Stomach (tissue), 9 donors: ENCODE measurements around the gene ADISSP. TPM values are rescaled to one million over a fixed set of nuclear protein-coding genes. Genes with fewer than 3 reads are reported as not detected.
A peak's percentile ranks its signal among the peaks of the same experiment; 100 is the strongest.

Source experiments
- DNase-seq, 2 donors: peaks; one replicate each; pipeline versions ENCODE4 v3.0.0 to v3.0.0-alpha.2; 2013 to 2019
- H3K27ac ChIP-seq, 5 donors: fragments of 200-600 bp in 4 of 5; sonication (generic) in 4 of 5; one replicate each; pipeline ENCODE4 v1.5.1; 2013 to 2019; ENCODE audit warnings: mild to moderate bottlenecking in 1 of 5, moderate library complexity in 1 of 5
- H3K27me3 ChIP-seq, 3 donors: fragments of 200-600 bp; sonication (generic); one replicate each; pipeline ENCODE4 v1.5.1; 2017 to 2019; ENCODE audit warnings: mixed run types in 1 of 3
- H3K36me3 ChIP-seq, 4 donors: fragments of 200-600 bp; sonication (generic); 1 replicate in 3 of 4; 2 replicates in 1 of 4; pipeline ENCODE4 v1.5.1; 2016 to 2019
- H3K4me1 ChIP-seq, 4 donors: fragments of 200-600 bp; sonication (generic); one replicate each; pipeline ENCODE4 v1.5.1; 2016 to 2019
- H3K4me3 ChIP-seq, 4 donors: fragments of 200-600 bp; sonication (generic) in 3 of 4; one replicate each; pipeline ENCODE4 v1.5.1; 2016 to 2019; ENCODE audit warnings: mild to moderate bottlenecking in 1 of 4
- H3K9me3 ChIP-seq, 4 donors: fragments of 200-600 bp; sonication (generic); one replicate each; pipeline ENCODE4 v1.5.1; 2016 to 2019
- EP300 ChIP-seq: sonication (generic); formaldehyde crosslinking; IDR thresholded peaks from one replicate; pipeline ENCODE4 v1.6.1; 2017; ENCODE audit warnings: antibody characterized with exemption
- POLR2A ChIP-seq, 4 donors: fragments of 450-650 bp; IDR thresholded peaks; one replicate each; pipeline ENCODE4 v1.6.1; 2016; ENCODE audit warnings: antibody characterized with exemption in 4 of 4, control low read depth in 2 of 4, mild to moderate bottlenecking in 1 of 4, moderate library complexity in 1 of 4
- POLR2AphosphoS5 ChIP-seq, 3 donors: sonication (generic); formaldehyde crosslinking; IDR thresholded peaks; one replicate each; pipeline ENCODE4 v1.6.1; 2016; ENCODE audit warnings: antibody characterized with exemption in 3 of 3
- WGBS, 5 donors: extraction: QIAGEN DNeasy Blood & Tissue Kit in 3 of 5; methylation state at CpG; one replicate each; pipeline versions ENCODE4 v1.1.5 to v1.1.7; 2013 to 2018; 5-methylcytosine and 5-hydroxymethylcytosine counted together
- intact Hi-C: fragments of 100-400 bp; cut with DNase I; formaldehyde crosslinking; loops from one replicate; pipeline ENCODE4 v1.15.1; 2023; ENCODE audit warnings: low total_unique reads
- polyA plus RNA-seq, 3 donors: library from polyadenylated mRNA; stranded (reverse); fragments of 200-250 nt; gene quantifications; one replicate each; pipeline ENCODE4 v1.2.3, GENCODE V29; 2013
- total RNA-seq, 5 donors: library from RNA; depleted of rRNA; stranded (reverse); fragments of >200 nt; gene quantifications; one replicate each; pipeline versions ENCODE4 v1.1.0 to v1.2.3, GENCODE V29; 2014 to 2016
- TF ChIP-seq, protein P1 (sequence below), 7 experiments: fragments of 450-650 bp in 4 of 7; fragments of 200-600 bp in 3 of 7; sonication (generic) in 3 of 7; IDR thresholded peaks; one replicate each; pipeline ENCODE4 v1.5.1; 2016 to 2019; ENCODE audit warnings: antibody characterized with exemption in 7 of 7, control low read depth in 2 of 7, mild to moderate bottlenecking in 1 of 7
- donor health status: healthy with polysubstance abuse.
- donor health status: Bipolar disorder and iron deficiency.
- donor health status: healthy.

ADISSP gene
- total and polyA plus RNA-seq, 8 donors, result 5.9 to 136 (median 27.4) TPM

DNA sequence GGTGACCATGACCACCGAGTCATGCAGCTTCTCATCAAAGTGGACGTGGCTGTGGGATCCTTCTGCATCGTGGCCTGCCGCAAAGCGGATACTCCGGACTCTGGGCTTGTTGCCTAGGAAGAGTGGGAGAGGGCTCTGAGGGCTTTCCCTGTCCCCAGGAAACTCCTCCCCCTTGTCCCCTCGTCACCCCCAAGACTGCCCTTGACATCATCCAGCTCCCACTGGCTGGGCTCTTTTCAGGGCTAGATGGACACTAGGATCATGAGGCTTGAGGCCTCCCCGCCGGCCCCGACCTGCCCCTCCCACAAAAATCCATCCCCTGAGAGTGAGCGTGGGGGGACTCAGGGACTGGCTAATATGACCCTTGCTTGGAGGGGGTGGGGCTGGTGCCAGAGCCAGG is 9.0 kb downstream of the ADISSP start:
- Histone ChIP-seq H3K9me3 (no peaks in the 10 kb centered on the region), H3K36me3 (peaks cover 16 to 60% (median 35%) of the 10 kb centered on the region in 4 donors), H3K27ac (peak overlapping the region in 4 of 5 donors; percentile 4 to 94 (median 32)), H3K4me3 (no peak overlapping the region), H3K27me3 (no peaks in the 10 kb centered on the region), H3K4me1 (peaks cover 0 to 41% (median 7%) of the 10 kb centered on the region in 4 donors)
- WGBS, 5 donors, result 68 to 96% (median 85%) methylated on average over 10 to 11 of the region's 11 CpGs
- intact Hi-C loops, result loop anchor here (10.0 kb wide), 1 partner anchor 96 kb away; no protein-coding TSS in a partner anchor
- peak in 1 of 2 donors; percentile 33 for DNase-seq
- TF ChIP-seq EP300, result no peak
- TF ChIP-seq POLR2AphosphoS5 (IDR thresholded peaks at IDR 0.05), result no peak
- TF ChIP-seq POLR2A (IDR thresholded peaks at IDR 0.05), result no peak
- TF ChIP-seq, protein P1, sequence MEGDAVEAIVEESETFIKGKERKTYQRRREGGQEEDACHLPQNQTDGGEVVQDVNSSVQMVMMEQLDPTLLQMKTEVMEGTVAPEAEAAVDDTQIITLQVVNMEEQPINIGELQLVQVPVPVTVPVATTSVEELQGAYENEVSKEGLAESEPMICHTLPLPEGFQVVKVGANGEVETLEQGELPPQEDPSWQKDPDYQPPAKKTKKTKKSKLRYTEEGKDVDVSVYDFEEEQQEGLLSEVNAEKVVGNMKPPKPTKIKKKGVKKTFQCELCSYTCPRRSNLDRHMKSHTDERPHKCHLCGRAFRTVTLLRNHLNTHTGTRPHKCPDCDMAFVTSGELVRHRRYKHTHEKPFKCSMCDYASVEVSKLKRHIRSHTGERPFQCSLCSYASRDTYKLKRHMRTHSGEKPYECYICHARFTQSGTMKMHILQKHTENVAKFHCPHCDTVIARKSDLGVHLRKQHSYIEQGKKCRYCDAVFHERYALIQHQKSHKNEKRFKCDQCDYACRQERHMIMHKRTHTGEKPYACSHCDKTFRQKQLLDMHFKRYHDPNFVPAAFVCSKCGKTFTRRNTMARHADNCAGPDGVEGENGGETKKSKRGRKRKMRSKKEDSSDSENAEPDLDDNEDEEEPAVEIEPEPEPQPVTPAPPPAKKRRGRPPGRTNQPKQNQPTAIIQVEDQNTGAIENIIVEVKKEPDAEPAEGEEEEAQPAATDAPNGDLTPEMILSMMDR (IDR thresholded peaks at IDR 0.05), result no peak

GRCh38 chr20:3757268-3757667 is 10.3 kb downstream of the ADISSP start:
- no peak for DNase-seq
- intact Hi-C loops, result loop anchor here (10.0 kb wide), 1 partner anchor 98 kb away; no protein-coding TSS in a partner anchor
- no peak overlapping the region for H3K4me3 ChIP-seq
- TF ChIP-seq, protein P1 (IDR thresholded peaks at IDR 0.05), result no peak
- TF ChIP-seq POLR2A (IDR thresholded peaks at IDR 0.05) (no peak), POLR2AphosphoS5 (IDR thresholded peaks at IDR 0.05) (no peak), EP300 (no peak)
- H3K36me3 ChIP-seq, result peaks cover 16 to 60% (median 35%) of the 10 kb centered on the region in 4 donors
- peaks cover 0 to 52% (median 9%) of the 10 kb centered on the region in 4 donors for H3K4me1 ChIP-seq
- H3K27me3 ChIP-seq, result no peaks in the 10 kb centered on the region
- 88 to 98% (median 91%) methylated on average over 2 of the region's 2 CpGs for WGBS, 5 donors
- H3K9me3 ChIP-seq, result no peaks in the 10 kb centered on the region
- peak overlapping the region in 4 of 5 donors; percentile 4 to 94 (median 13) for H3K27ac ChIP-seq

DNA sequence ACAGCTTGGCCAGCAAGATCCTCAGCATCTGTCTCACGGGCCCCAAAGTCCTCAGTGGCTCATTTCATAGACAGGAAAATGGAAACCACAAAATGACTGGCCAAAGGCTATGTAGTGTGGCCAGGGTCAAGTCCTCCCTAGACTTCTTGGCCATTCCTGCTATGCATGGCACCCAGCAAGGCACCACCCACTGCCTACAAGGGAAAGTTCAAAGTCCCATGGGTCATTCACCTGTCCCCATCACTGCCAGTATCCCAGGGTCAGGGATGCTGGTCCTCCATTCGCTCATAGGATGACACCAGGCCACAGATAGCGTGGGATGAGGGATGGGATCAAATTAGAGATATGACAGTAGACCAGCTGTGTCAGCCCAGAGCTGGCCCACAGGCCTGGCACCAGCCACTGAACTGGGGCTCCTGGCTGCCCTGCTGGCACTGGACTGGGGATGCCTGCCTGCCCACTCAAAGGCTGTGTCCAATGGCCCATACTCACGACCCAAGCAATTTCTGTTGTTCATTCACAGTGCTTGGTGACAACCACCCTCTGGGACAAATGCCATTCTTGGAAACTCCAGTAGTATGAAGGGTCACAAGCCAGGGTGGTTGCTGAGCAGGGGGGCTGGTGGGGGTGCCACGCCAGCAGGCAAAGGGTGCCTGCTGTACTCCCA is 11.6 kb downstream of the ADISSP start:
- WGBS, 5 donors, result 73 to 100% (median 83%) methylated on average over 3 to 5 of the region's 5 CpGs
- Histone ChIP-seq H3K9me3 (no peaks in the 10 kb centered on the region), H3K4me1 (peaks cover 8 to 52% (median 20%) of the 10 kb centered on the region in 4 donors), H3K27ac (peak overlapping the region in 1 of 5 donors; percentile 11), H3K4me3 (no peak overlapping the region), H3K27me3 (peaks cover 0 to 5% (median 5%) of the 10 kb centered on the region in 3 donors), H3K36me3 (peaks cover 12 to 69% (median 40%) of the 10 kb centered on the region in 4 donors)
- DNase-seq, result no peak
- intact Hi-C loops, result loop anchor here (10.0 kb wide), 1 partner anchor 99 kb away; no protein-coding TSS in a partner anchor
- TF ChIP-seq EP300 (no peak), POLR2A (IDR thresholded peaks at IDR 0.05) (no peak), POLR2AphosphoS5 (IDR thresholded peaks at IDR 0.05) (no peak)
- TF ChIP-seq, protein P1 (IDR thresholded peaks at IDR 0.05), result no peak

- peaks cover 8 to 48% (median 20%) of the 10 kb centered on the region in 4 donors for H3K4me1 ChIP-seq
- peak overlapping the region in 1 of 5 donors; percentile 11 for H3K27ac ChIP-seq
- peak in 1 of 2 donors; percentile 3 for DNase-seq
- intact Hi-C loops, result loop anchor here (10.0 kb wide), 1 partner anchor 100 kb away; no protein-coding TSS in a partner anchor
- H3K27me3 ChIP-seq, result peaks cover 0 to 12% (median 5%) of the 10 kb centered on the region in 3 donors
- 83 to 93% (median 89%) methylated on average over 4 to 7 of the region's 7 CpGs for WGBS, 5 donors
- H3K4me3 ChIP-seq, result no peak overlapping the region
- no peak for TF ChIP-seq POLR2A (IDR thresholded peaks at IDR 0.05)
- H3K36me3 ChIP-seq, result peaks cover 16 to 74% (median 45%) of the 10 kb centered on the region in 4 donors
- H3K9me3 ChIP-seq, result no peaks in the 10 kb centered on the region
Observed at GRCh38 chr20:3755269-3755668, 12.3 kb downstream of the ADISSP start.
